ENCODE results near the gene CENPN.

- TF ChIP-seq BCL3 (IDR thresholded peaks at IDR 0.05; ENCODE audit: borderline replicate concordance, insufficient read depth, low read depth, low read length, poor library complexity, severe bottlenecking) = no peak
- no peak for TF ChIP-seq CTCF (IDR thresholded peaks at IDR 0.05 in 2 of 3, conservative IDR thresholded peaks at IDR 0.05 in 1 of 3; ENCODE audit: control insufficient read depth in 2 of 3, extremely low read depth in 1 of 3, insufficient read depth in 1 of 3, low read depth in 3 of 3, low read length in 3 of 3)
- TF ChIP-seq MXI1 (IDR thresholded peaks at IDR 0.05; ENCODE audit: low read depth, low read length) = no peak
- TF ChIP-seq ZBTB4 (CRISPR knock-in tag; IDR thresholded peaks at IDR 0.05) = no peak
- no peak for TF ChIP-seq CBX3 (IDR thresholded peaks at IDR 0.05; ENCODE audit: borderline replicate concordance, low read depth)
Observed at GRCh38 chr16:81035975-81036750, 29.1 kb downstream of the CENPN start.

All from GM12878 (cell line).